Gastroesophageal sphincter (tissue), 4 donors: ENCODE data around the gene GARIN5A. TPM values are rescaled to one million over a fixed set of nuclear protein-coding genes. Genes with fewer than 3 reads are reported as not detected.

ENCODE experiments used
- ATAC-seq: fragments of 150-250 bp; one replicate; pipeline ENCODE4 v1.9.1; 2016; ENCODE audit warnings: mild to moderate bottlenecking, moderate library complexity
- H3K27ac ChIP-seq, 4 donors: fragments of 200-600 bp; sonication (generic) in 3 of 4; 1 replicate in 3 of 4; 2 replicates in 1 of 4; pipeline ENCODE4 v1.5.1; 2016 to 2019
- H3K27me3 ChIP-seq: fragments of 200-600 bp; sonication (generic); one replicate; pipeline ENCODE4 v1.5.1; 2019
- H3K36me3 ChIP-seq, 2 donors: fragments of 200-600 bp; sonication (generic); one replicate each; pipeline ENCODE4 v1.5.1; 2019; ENCODE audit warnings: control low read depth in 1 of 2
- H3K4me1 ChIP-seq, 3 donors: fragments of 200-600 bp; sonication (generic); 1 replicate in 2 of 3; 2 replicates in 1 of 3; pipeline ENCODE4 v1.5.1; 2016 to 2019; ENCODE audit warnings: control low read depth in 2 of 3
- H3K4me3 ChIP-seq, 2 donors: fragments of 200-600 bp; sonication (generic); one replicate each; pipeline ENCODE4 v1.5.1; 2019; ENCODE audit warnings: mild to moderate bottlenecking in 1 of 2, moderate library complexity in 1 of 2
- H3K9me3 ChIP-seq, 3 donors: fragments of 200-600 bp; sonication (generic); one replicate each; pipeline ENCODE4 v1.5.1; 2017 to 2019; ENCODE audit warnings: control low read depth in 2 of 3
- EP300 ChIP-seq: sonication (generic); formaldehyde crosslinking; IDR thresholded peaks from one replicate; pipeline ENCODE4 v1.6.1; 2017; ENCODE audit warnings: antibody characterized with exemption, mild to moderate bottlenecking
- POLR2A ChIP-seq, 2 donors: fragments of 450-650 bp; IDR thresholded peaks; one replicate each; pipeline ENCODE4 v1.6.1; 2017; ENCODE audit warnings: antibody characterized with exemption in 2 of 2, mild to moderate bottlenecking in 2 of 2, moderate library complexity in 1 of 2
- POLR2AphosphoS5 ChIP-seq: sonication (generic); formaldehyde crosslinking; IDR thresholded peaks from one replicate; pipeline ENCODE4 v1.6.1; 2017; ENCODE audit warnings: antibody characterized with exemption
- WGBS, 2 donors: methylation state at CpG; one replicate each; pipeline ENCODE4 v1.1.5; 2018; ENCODE audit warnings: low coverage in 1 of 2; 5-methylcytosine and 5-hydroxymethylcytosine counted together
- total RNA-seq, 4 donors: library from RNA; depleted of rRNA; stranded (reverse); fragments of >200 nt; gene quantifications; one replicate each; pipeline ENCODE4 v1.1.0, GENCODE V29; 2016
- TF ChIP-seq, protein P1 (sequence below), 4 experiments: fragments of 200-600 bp in 2 of 4; fragments of 450-650 bp in 2 of 4; sonication (generic) in 1 of 4; IDR thresholded peaks; one replicate each; pipeline ENCODE4 v1.5.1; 2017 to 2019; ENCODE audit warnings: antibody characterized with exemption in 4 of 4, mild to moderate bottlenecking in 2 of 4, moderate library complexity in 2 of 4

Gene GARIN5A
- total RNA-seq, 4 donors from 2014 or later, result 0.78 to 1.7 TPM; not detected in 2

DNA sequence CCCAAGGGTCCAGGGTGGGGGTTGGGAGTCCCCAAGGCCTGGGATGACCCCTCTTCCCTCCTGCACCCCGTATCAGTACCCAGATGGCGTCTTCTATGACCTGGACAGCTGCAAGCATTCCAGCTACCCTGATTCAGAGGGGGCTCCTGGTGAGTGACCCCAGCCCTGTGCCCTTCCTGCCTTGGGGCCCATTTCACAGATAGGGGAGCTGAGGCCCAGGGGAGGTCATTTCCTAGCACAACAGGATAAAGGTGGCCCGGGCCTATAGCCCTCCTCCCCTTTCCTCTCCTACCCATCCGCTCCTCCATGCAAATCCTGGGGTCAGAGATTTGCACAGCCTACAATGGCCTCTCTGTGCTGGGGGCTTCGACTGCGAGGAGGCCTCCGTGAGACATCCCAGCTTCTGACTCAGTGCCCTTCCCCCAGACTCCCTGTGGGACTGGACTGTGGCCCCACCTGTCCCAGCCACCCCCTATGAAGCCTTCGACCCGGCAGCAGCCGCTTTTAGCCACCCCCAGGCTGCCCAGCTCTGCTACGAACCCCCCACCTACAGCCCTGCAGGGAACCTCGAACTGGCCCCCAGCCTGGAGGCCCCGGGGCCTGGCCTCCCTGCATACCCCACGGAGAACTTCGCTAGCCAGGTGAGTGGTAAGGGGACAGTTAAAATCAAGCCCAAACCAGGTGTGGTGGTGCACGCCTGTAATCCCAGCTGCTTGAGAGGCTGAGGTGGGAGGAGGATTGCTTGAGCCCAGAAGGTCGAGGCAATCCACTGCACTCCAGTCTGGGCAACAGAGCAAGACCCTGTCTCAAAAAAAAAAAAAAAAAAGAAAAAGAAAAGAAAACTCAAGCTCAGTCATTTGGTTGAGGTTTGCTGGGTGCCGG is 54.0 kb downstream of the GARIN5A start:
- Histone ChIP-seq H3K4me1 (peaks cover 0 to 13% (median 4%) of the 10 kb centered on the region in 3 donors), H3K27ac (no peak overlapping the region), H3K36me3 (no peaks in the 10 kb centered on the region), H3K4me3 (no peak overlapping the region), H3K27me3 (peaks cover 74% of the 10 kb centered on the region), H3K9me3 (no peaks in the 10 kb centered on the region)
- TF ChIP-seq POLR2AphosphoS5 (no peak), EP300 (no peak), POLR2A (IDR thresholded peaks at IDR 0.05) (no peak)
- TF ChIP-seq, protein P1, sequence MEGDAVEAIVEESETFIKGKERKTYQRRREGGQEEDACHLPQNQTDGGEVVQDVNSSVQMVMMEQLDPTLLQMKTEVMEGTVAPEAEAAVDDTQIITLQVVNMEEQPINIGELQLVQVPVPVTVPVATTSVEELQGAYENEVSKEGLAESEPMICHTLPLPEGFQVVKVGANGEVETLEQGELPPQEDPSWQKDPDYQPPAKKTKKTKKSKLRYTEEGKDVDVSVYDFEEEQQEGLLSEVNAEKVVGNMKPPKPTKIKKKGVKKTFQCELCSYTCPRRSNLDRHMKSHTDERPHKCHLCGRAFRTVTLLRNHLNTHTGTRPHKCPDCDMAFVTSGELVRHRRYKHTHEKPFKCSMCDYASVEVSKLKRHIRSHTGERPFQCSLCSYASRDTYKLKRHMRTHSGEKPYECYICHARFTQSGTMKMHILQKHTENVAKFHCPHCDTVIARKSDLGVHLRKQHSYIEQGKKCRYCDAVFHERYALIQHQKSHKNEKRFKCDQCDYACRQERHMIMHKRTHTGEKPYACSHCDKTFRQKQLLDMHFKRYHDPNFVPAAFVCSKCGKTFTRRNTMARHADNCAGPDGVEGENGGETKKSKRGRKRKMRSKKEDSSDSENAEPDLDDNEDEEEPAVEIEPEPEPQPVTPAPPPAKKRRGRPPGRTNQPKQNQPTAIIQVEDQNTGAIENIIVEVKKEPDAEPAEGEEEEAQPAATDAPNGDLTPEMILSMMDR (IDR thresholded peaks at IDR 0.05), result no peak
- no peak for ATAC-seq
- WGBS, 2 donors, result 68 to 80% methylated on average over 3 to 6 of the region's 18 CpGs

DNA sequence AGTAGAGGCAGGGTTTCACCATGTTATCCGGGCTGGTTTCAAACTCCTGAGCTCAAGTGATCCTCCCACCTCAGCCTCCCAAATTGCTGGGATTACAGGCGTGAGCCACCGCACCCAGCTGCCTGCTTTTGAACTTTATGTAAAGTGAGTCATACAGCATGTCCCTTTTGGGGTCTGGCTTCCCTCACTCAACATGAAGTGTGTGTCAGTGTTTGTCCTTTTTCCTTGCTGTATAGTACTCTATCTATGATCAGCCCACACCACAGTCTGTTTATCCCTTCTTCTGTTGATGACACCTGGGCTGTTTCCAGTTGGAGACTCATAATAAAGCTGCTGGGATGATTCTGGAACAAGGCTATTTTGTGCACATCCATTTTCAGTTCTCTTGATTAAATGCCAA is 55.8 kb downstream of the GARIN5A start:
- no peak for TF ChIP-seq POLR2AphosphoS5
- TF ChIP-seq EP300, result no peak
- TF ChIP-seq, protein P1 (IDR thresholded peaks at IDR 0.05), result no peak
- no peak for TF ChIP-seq POLR2A (IDR thresholded peaks at IDR 0.05)
- H3K27me3 ChIP-seq, result peaks cover 84% of the 10 kb centered on the region
- no peak overlapping the region for H3K4me3 ChIP-seq
- no peak overlapping the region for H3K27ac ChIP-seq
- H3K36me3 ChIP-seq, result no peaks in the 10 kb centered on the region
- H3K9me3 ChIP-seq, result no peaks in the 10 kb centered on the region
- peaks cover 0 to 12% (median 4%) of the 10 kb centered on the region in 3 donors for H3K4me1 ChIP-seq
- no peak for ATAC-seq
- 71 to 73% methylated on average over 3 of the region's 3 CpGs for WGBS, 2 donors

DNA sequence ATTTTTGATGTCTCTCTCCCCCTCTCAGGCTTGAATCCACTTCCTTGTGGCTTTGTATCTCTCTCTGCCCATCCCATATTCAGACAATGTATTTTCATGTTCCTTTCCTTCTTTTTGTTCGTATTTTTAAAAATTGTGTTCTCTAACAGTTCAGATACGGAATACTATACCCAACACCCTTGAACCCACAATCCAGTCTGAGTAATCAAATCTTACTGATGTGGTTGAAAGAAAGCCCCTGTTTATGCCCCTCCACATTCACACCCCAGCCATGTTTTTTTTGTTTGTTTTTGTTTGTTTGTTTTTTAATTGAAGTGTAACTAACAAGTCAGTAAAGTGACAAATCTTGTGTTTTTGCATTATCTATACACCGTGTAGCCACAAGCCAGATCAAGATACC is 56.5 kb downstream of the GARIN5A start:
- TF ChIP-seq, protein P1 (IDR thresholded peaks at IDR 0.05), result no peak
- TF ChIP-seq POLR2AphosphoS5, result no peak
- TF ChIP-seq EP300, result no peak
- no peak for TF ChIP-seq POLR2A (IDR thresholded peaks at IDR 0.05)
- H3K4me3 ChIP-seq, result no peak overlapping the region
- no peak overlapping the region for H3K27ac ChIP-seq
- H3K27me3 ChIP-seq, result peaks cover 84% of the 10 kb centered on the region
- no peak for ATAC-seq
- peaks cover 0 to 12% (median 4%) of the 10 kb centered on the region in 3 donors for H3K4me1 ChIP-seq
- no peaks in the 10 kb centered on the region for H3K36me3 ChIP-seq
- no peaks in the 10 kb centered on the region for H3K9me3 ChIP-seq
- 38 to 42% methylated on average over 2 to 3 of the region's 3 CpGs for WGBS, 2 donors

DNA sequence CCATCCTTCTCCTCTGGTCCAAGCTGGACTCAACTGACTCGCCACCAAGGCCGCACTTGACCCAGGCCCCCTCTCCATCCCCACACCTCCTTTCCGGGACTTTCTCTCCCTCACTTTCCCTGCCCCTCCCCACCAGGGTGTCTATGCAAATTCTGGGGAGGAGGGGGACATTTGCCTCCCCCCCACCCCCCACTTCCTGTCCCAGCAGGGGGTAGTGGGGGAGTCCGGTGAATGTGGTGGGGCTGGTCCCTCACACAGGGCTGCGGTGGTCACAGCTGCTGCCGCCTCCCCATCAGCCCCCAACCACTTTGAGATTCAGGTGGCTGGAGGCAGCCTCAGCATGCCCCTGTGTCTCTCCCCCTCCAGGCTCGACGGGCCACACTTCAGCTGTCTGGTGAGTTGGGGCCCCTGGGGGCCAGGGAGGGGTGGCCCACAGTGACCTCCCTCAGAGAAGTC is 57.0 kb downstream of the GARIN5A start:
- peaks cover 0 to 16% (median 4%) of the 10 kb centered on the region in 3 donors for H3K4me1 ChIP-seq
- no peak overlapping the region for H3K27ac ChIP-seq
- no peaks in the 10 kb centered on the region for H3K9me3 ChIP-seq
- no peak for ATAC-seq
- H3K36me3 ChIP-seq, result no peaks in the 10 kb centered on the region
- no peak for TF ChIP-seq EP300
- no peak for TF ChIP-seq POLR2AphosphoS5
- TF ChIP-seq, protein P1 (IDR thresholded peaks at IDR 0.05), result no peak
- no peak for TF ChIP-seq POLR2A (IDR thresholded peaks at IDR 0.05)
- H3K4me3 ChIP-seq, result no peak overlapping the region
- WGBS, 2 donors, result 16 to 60% methylated on average over 1 to 5 of the region's 8 CpGs
- H3K27me3 ChIP-seq, result peaks cover 84% of the 10 kb centered on the region
